ENCODE measurements around the gene CD300LG.

DNA sequence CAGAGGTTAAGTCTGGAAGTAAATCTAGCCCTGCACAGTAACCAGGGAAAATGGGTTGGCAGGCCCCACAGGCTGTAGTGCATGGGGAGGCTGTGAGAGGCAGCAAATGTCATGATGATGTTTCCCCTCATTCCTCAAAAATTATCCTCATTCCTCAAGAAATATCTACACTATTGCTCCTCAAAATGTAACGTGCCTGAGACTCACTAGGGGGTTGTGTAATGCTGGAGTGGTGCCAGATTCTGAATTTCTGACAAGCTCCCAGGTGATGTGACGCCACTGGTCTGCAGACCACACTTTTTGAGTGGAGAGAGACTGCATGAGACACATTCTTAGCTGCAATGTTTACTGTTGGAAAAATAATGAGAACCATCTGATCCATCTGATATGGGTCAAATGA is 12.9 kb upstream of the CD300LG start:
- TF ChIP-seq POLR2A (IDR thresholded peaks at IDR 0.05), result no peak
- TF ChIP-seq, protein P1, sequence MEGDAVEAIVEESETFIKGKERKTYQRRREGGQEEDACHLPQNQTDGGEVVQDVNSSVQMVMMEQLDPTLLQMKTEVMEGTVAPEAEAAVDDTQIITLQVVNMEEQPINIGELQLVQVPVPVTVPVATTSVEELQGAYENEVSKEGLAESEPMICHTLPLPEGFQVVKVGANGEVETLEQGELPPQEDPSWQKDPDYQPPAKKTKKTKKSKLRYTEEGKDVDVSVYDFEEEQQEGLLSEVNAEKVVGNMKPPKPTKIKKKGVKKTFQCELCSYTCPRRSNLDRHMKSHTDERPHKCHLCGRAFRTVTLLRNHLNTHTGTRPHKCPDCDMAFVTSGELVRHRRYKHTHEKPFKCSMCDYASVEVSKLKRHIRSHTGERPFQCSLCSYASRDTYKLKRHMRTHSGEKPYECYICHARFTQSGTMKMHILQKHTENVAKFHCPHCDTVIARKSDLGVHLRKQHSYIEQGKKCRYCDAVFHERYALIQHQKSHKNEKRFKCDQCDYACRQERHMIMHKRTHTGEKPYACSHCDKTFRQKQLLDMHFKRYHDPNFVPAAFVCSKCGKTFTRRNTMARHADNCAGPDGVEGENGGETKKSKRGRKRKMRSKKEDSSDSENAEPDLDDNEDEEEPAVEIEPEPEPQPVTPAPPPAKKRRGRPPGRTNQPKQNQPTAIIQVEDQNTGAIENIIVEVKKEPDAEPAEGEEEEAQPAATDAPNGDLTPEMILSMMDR (IDR thresholded peaks at IDR 0.05), result no peak

Measured in ovary (tissue), 3 donors.